ENCODE results near the gene PALS2.

PALS2 gene

DNA sequence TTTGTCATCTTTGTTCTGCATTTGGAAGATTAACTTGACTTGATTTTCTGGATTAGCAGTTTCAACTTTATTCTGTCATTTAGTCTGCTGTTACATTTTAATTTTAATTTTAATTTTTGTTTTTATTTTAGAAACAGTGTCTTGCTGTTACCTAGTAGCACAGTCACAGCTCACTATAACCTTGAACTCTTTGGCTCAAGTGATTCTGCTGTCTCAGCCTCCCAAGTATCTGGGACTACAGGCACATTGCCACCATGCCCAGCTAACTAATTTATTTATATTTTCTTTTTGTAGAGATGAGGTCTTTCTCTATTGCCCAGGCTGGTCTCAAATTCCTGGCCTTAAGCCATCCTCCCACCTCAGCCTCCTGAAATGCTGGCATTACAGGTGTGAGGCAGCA lies 35.3 kb downstream of the PALS2 start:
- TF ChIP-seq, protein P1, sequence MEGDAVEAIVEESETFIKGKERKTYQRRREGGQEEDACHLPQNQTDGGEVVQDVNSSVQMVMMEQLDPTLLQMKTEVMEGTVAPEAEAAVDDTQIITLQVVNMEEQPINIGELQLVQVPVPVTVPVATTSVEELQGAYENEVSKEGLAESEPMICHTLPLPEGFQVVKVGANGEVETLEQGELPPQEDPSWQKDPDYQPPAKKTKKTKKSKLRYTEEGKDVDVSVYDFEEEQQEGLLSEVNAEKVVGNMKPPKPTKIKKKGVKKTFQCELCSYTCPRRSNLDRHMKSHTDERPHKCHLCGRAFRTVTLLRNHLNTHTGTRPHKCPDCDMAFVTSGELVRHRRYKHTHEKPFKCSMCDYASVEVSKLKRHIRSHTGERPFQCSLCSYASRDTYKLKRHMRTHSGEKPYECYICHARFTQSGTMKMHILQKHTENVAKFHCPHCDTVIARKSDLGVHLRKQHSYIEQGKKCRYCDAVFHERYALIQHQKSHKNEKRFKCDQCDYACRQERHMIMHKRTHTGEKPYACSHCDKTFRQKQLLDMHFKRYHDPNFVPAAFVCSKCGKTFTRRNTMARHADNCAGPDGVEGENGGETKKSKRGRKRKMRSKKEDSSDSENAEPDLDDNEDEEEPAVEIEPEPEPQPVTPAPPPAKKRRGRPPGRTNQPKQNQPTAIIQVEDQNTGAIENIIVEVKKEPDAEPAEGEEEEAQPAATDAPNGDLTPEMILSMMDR (conservative IDR thresholded peaks at IDR 0.05): no peak
- no peak overlapping the region for H3K27ac ChIP-seq

DNA sequence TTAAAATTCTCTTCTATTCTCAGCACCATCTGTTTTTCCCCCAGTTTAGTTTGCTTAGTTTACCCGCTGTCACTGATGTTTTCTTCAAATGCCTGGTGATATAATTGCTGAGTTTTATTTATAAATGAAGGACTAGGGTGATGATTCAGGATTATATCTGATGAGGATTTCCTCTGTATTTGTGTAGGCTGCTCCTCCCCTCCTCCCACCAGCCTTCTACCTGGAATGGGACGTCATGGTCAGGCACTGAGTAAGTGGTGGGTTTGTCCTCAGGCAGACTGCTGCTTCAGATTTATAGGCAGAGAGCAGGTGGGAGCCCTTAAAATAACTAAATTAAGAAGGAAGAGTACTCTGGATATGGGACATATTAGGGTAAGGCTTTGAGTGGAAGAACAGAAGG lies 35.8 kb downstream of the PALS2 start:
- H3K27ac ChIP-seq: no peak overlapping the region
- TF ChIP-seq, protein P1 (conservative IDR thresholded peaks at IDR 0.05): no peak

DNA sequence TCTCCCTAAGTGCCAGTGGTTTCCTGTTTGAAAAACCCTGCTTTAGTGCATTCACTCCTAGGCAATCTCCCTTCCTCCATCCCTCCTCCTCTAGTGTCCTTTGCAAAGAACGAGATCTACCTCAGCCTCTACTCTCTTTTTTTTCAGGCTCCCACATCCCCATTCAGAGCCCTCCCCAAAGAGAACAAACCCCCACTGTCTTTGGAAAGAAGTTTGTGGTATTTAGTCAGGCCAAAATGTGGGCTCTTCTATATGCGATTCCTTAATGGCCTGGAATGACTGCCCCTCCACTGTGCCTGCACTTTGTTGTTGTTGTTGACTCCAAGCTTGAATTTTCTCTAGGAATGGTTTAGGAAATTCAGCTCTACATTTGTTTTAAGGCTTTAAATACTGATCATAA lies 36.3 kb downstream of the PALS2 start:
- H3K27ac ChIP-seq: no peak overlapping the region
- TF ChIP-seq, protein P1 (conservative IDR thresholded peaks at IDR 0.05): no peak

DNA sequence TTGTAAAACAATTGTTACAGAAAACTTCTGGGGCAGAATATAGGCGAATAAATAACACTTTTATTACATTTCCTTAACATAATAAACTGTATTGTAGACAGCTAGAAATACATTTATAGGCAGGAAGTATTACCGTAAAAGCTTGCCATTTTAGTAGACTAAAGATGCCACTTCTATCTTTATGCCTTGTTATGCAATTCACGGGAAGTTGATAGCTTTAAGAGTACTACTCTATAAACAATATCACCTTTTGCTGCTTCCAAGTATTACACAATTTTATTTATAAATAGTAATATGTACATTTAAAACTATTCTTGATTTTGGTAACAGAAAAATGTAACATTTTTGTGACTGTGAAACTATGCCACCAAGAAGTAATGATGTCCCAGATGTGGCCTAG lies 37.9 kb downstream of the PALS2 start:
- TF ChIP-seq, protein P1 (conservative IDR thresholded peaks at IDR 0.05): no peak
- no peak overlapping the region for H3K27ac ChIP-seq

DNA sequence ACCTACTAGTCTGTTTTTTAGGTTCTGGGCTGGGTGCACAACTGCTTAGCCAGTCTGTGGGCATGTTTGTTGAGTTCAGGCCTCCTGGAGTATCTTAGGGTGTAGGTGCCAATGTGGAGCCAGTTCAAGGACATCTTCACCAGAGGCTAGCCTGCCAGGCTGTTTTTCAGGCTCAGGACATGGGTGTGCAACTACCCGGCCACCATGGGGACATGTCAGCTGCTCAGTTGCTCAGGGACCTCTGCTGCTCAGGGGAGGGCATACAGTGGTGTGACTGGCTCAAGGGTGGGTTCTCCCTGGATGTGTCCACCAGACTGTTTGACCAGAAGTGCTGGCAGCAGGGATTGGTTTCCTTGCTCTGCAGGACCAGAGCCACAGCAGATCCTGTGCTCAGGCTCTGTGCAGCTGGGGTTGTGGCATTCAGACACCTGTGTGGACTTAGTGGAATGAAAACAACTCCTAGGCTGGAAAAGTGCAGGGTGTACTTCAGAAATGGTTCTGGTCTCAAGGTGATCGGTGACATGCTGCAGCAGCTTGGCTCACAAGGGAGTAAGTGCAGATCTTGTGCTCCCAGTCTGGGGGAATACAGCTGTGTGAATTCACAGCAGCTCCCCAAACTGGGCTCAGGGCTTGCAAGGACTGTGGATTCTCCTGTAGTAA lies 44.8 kb downstream of the PALS2 start:
- TF ChIP-seq, protein P1 (conservative IDR thresholded peaks at IDR 0.05): no peak
- no peak overlapping the region for H3K27ac ChIP-seq

DNA sequence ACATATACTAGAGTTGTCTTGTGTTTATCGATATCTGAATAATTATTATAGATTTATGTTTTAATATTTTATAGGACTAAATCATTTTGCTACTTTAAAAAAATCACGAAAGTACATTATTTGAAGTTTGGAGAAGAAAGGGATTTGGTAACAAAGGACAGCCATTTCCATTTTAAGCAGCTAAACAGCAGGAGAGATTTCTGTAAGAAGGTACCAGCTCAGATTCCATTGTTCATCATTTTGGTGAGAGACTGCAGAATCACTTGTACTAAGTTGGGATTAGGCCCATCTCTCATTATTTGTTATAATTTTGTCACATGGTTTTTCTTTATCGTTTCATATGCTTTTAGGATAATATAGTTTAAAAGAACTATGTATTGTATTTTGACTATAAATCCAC lies 46.7 kb downstream of the PALS2 start:
- TF ChIP-seq, protein P1 (conservative IDR thresholded peaks at IDR 0.05): no peak
- no peak overlapping the region for H3K27ac ChIP-seq

DNA sequence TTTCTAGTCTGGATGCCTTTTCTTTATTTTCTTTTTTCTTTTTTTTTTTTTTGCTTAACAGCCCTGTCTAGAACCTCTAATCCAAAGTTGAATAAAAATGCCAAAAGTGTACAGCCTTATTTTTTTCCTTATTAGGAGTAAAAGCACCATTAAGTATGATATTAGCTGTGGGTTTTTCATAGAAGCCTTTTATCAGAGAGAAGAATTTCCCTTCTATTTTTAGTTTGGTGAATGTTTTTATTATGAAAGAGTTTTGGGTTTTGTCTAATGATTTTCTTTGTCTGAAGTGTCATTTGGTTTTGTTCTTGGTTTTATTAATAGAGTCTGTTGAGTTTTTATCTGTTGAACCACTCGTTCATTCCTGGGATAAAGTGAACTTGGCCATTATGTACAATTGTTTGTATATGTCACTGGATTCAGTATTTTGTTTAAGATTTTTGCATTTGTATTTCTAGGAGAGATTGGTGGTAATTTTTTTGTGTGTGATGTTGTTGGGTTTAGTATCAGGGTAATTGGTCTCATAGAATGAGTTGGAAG lies 49.5 kb downstream of the PALS2 start:
- H3K27ac ChIP-seq: no peak overlapping the region
- TF ChIP-seq, protein P1 (conservative IDR thresholded peaks at IDR 0.05): no peak
